SIG-M5 treated with dmso at 0.1 percent for 504 hours (cell line): ENCODE measurements around the gene CDH12.
"Not testable (repeated sequence)": the region's sequence is repeated elsewhere in the genome, so short reads cannot be mapped to it uniquely, and the experiment has no call there.

Experiments
- DNase-seq: peaks from one replicate; lab custom pipeline; 2025; ENCODE audit not compliant: unreplicated experiment; lab: John Stamatoyannopoulos, UW

The CDH12 gene

DNA sequence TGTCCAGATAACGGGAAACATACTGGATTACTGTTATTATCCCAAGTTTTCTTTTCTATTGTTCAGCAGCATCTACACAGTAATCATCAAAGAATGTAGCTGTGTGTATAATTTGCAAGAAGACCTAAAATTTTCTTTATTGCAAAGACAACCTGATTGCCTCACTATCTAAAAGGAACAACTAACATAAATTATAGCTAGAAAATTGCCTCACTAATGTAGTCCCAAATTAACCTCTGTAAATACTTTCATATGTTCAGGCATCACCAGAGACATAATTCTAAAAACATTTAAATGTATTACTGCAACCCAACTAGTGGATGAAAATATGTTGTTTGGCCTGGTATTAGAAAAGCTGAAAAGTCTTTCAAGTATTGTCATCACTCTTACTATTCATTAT, 275.4 kb downstream of the CDH12 start:
- no peak for DNase-seq

DNA sequence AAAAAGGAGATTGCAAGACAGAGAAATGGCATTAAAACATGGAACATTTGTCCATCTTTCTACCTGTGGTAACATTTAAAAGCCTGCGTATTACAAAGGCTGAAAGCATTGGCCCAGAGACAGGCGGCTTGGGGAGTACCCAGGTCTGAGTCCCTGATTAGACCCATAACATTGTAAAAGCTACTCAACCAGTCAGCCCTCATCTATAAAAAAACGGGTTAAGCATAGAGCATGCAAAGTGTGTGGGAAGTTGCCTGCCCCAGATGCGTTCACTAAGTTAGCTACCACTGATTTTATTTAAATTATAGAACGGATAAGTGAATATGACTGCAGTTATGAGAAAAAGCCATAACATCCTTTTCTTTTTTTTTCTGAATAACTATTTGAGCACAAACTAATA, 276.1 kb downstream of the CDH12 start:
- DNase-seq = no peak

DNA sequence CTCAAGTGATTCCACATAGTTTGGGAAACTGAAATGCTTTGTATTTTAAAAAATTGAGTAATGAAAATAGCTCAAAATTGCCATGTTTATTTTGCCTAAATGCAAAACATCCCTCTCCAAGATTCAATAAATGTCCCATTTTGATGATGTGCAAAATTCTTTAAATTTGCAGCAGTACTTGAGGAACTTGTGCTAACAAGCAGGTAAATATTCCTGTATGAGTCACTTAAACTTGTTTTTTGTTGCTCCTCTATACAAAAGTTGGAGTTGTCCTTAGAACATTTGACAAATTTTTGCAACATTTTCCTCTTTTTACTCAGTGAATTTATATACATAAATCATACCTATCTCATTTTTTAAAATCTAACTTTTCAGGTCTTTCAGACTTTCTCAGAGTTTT, 280.2 kb downstream of the CDH12 start:
- DNase-seq = no peak

DNA sequence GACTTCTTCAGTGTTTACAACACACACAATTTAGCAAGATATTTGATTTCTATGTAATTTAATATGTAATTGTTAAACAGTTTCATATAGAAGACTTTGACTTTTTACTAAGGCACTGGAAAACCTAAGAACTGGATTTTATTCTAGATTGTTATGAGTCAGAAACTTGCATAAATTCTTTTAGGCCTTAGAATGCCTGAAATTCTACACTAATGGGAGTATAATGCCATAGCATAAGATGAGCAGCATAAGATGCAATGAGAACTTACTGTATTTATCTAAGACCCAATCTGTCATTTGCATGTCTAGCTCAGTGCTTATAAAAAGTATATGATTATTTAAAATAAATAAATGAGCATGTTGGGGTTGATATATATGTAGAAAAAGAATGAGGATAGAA, 285.2 kb downstream of the CDH12 start:
- no peak for DNase-seq

DNA sequence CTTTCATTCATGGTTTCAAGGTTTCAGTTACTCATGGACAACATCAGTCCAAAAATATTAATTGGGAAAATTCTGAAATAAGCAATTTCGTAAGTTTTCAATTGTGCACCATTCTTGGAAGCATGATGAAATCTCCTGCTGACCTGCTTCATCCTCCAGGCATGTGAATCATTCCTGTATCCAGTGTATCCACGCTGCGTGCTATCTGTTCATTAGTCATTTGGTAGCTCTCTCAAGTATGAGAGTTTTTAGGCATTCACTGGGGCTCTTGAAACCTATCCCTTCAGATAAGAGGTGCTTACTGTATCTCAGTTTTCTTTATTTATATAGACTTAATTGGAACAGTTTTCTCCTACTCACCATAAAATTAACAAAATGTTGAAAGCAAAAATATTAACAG, 293.0 kb downstream of the CDH12 start:
- no peak for DNase-seq

DNA sequence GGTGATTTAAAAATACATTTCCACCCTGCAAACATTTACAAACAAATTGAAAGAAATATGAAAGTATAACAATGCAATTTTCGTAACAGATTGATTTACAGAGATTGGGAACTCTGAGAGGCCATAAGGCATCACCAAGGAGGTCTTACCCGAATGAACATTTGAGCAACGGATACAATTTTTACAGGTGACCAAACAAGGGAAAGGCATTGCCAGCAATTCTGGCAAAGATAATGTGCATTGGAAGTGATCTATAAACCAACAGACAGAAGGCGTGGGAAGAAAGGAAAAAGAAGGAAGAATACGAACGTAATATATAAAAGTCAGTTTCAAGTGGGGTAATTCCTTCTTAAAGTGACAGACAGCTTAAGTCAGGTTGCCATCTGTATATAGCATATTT, 295.9 kb downstream of the CDH12 start:
- DNase-seq = no peak

DNA sequence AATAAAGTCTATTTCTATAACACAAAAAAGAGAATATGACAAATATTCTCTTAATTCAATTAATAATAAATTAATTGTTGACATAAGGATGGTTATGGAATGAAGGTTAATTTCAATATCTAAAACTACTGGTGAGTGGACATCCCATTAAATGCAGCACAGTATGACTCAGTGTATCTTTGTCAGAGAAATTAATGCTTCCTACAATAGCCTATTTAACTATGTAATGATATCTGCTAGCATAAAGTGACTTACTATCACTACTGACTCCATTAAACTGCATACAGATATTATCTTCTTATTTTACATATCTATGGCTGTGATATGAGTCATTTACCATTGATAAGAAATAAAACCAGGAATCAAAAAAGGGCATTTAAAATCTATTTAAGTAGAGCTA, 298.7 kb downstream of the CDH12 start:
- DNase-seq = no peak

DNA sequence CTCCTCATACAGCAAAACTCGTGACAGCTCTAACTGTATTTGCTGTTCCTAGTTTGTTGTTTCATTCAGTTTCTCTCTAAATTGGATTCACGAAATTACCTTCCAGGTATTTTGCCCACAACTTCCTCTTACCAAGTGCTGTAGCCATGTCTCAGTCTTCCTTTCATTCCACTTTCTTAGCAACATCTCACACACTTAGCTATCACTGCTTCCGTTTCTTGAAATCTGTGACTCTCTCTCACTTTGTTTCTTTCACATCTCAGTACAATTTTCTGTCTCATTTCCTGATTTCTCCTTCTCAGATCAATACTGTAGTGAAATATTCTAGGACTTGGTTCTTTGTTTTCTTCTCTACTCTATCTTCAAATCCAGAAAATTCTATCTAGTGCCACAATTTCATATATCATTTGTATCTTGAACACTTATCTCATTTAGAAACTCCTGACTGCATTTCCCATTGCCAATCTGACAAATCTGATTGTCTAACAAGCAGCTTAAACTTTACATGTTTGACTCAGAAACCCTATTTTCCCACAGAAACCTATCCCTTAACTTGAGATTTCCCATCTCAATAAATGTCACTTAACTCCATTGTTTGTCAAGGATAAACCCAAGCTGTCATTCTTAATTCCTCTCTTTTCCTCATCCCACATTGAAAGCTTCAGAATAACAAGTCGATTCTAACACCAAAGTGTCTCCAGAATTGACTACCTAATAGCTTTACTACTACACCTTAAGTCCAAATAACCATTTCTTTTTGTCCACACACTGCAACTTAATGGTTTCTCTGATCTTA, 303.1 kb downstream of the CDH12 start:
- DNase-seq = no peak

DNA sequence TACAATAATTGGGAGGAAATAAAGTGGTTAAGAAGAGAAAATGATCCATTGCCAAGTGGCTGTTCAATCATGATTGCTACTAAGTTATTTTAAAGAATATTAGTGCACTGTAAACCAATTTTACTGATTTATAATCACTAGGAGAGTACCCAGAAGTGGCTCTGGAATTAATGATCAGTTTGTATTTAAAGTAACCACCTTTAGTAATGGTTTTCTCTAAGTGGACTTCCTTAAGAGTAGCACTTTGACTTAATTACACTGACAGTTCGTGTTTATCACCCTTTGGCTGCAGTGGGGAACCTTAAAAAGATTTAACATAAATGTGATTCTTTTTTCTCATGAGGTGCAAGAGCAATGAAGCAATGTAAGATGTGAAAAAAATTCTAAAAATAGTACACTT, 310.8 kb downstream of the CDH12 start:
- no peak for DNase-seq

DNA sequence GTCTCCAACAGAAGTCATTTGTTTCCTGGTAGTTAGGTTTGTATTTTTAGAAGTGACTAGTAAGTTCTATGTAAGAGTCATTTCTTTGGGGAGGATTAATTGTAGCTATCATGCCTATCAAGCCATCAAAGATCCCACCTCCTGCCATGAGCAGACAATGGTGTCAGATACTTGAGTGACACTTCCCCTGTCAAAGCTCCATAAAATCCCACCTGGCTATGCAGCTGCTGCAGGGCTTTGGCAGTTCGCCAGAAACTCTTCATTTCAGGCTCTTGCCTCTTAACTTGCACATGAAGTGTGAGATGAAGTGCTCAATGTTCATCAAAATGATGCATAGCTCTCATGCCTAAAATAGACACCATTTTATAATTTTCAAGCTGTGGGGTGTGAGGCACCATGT, 312.1 kb downstream of the CDH12 start:
- DNase-seq = no peak

DNA sequence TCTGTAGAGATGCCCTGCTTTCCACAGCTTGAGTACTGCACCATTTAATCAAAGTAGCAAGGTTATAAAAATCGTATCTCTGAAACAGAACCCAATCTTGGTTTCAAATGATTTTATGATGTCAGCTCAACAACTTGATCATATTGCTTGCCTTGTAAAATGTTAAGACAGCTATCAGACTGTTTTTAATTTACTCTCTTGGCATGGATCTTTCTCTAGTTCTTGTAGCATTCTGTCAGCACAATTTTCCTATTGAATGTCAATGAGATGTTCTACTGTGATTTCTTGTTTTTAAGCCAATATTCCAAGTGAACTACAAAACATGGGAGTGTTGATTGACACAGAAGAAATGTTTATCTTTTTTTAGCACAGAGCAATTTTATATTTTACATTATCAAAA, 313.4 kb downstream of the CDH12 start:
- no peak for DNase-seq

DNA sequence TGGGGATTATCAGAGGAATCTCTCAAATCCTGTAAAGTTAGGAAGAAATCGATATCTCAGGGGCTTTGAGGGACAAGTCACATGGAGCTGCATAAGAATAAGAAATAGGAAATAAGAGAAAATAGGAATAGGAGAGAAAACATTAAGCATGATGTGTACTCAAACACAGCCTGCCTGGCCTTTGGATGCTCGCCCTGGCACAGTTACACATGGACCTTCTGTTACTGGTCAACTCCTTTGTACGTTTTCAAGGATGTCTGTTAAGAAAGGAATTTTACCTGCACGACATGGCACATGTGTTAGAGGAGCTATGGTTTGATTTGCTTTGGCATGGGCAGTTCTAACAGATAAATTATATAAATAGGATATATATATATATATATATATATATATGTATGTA, 321.2 kb downstream of the CDH12 start:
- DNase-seq = no peak

DNA sequence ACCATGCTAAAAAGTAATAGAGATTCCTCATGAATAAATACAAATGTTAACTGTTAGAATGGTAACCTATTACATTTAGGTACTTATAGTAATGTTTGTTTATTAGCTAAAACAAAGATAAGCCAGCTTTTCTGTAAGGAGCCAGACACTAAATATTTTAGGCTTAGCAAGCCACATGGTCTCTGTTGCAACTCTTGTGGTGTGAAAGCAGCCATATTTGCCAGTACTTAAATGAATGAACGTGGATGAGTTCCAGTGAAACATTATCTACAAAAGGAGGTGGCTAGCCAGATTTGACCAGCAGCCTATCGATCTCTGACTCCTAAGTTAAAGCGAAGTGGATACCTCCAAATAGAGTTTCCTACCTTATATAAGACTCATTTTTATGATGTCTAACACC, 331.6 kb downstream of the CDH12 start:
- DNase-seq = no peak

DNA sequence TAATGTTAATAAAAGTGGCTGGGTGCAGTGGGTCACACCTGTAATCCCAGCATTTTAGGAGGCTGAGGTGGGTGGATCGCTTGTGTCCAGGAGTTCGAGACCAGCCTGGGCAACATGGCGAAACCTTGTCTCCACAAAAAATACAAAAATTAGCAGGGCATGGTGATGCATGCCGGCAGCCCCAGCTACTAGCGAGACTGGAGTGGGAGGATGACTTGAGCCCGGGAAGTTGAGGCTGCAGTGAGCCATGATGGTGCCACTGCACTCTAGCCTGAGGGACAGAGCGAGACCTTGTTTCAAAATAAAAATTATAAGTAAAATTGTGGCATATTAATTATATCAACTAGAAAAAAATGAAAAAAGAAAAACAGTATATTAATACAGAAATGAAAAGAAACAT, 336.6 kb downstream of the CDH12 start:
- not testable (repeated sequence) for DNase-seq

DNA sequence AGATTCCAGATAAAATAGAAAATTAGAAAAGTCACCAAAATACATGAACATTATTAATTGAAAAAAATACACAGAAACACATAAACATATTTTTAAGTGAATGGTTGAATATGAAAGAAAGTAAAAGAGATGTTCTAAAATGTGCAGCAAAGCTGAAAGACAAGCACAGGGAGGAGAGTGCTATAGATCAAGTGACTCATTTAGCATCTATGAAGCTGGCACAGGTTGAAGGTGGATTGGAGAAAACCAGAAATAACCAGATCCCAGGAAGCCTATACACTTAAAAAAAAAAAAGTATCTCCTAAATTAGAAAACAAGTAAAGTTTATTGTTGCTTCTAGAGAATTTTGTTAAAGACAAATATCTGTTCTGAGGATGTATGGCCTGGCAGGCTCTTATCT, 338.9 kb downstream of the CDH12 start:
- no peak for DNase-seq

DNA sequence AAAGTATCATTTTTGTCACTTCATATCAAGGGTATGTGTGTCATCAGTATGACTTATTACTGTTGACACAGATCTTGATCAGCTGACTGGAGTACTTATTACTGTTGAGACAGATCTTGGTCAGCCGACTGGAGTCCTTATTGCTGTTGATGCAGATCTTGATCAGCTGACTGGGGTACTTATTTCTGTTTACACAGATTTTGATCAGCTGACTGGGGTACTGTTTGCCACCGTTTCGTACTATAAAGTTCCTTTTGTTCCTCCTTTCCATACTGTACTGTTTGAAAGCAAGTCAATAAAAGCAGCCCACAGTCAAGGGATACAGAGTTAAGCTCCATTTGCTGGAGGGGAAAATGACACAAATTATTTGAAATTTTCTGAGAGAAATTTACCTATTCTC, 347.3 kb downstream of the CDH12 start:
- no peak for DNase-seq

DNA sequence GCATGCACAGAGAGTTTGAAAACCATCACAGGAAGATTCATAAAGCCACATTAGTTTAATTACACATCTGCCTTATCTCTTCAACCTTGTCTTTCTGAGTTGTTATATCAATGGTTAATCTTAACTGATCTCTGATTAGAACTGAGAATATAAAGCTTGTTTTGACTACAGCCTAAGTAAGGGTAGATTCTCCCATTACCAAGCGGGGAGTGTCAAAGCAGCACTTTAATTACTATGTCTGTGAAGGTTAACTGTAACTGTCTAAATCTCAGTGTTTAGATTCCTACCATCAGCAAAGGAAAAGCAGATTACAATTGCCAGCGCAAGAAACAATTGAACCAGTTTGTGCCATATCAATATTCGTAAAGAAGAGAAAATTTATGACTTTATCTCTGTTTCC, 348.7 kb downstream of the CDH12 start:
- DNase-seq = no peak

DNA sequence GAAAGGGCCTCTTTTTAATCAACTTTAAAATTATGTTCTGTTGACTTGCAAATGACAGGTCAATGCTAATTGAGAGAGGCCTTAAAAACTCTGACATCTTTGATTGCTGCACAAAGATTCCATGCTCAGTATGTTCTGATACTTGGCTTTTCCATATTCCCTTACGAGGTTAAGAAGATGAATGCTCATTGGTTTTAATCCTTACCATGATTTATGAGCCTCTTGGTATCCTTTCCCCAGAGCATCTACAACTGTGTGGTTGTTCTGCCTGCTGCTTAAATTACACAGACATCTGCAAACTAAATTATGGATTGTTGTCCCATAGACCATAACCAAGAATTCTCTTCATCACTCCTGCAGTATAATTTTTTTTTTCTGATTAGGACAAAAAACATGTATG, 352.6 kb downstream of the CDH12 start:
- DNase-seq = no peak

DNA sequence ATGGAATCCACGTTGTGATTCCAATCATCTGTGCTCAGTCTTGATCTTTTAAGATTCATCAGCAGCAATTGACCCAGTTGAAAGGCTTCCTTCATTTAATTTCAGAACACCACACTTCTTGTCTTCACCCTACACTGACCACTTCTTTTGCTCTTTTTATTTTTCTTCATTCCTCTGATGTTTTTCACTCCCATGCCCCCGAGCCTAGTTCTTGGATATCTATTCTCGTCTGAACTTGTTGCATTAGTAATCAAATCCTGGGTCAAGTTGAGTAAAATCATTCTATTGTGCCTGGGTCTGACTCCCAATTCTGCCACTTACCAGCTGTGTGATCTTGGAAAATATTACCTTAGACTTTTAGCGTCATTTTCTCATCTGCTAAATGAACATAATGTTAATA, 356.5 kb downstream of the CDH12 start:
- DNase-seq = no peak

DNA sequence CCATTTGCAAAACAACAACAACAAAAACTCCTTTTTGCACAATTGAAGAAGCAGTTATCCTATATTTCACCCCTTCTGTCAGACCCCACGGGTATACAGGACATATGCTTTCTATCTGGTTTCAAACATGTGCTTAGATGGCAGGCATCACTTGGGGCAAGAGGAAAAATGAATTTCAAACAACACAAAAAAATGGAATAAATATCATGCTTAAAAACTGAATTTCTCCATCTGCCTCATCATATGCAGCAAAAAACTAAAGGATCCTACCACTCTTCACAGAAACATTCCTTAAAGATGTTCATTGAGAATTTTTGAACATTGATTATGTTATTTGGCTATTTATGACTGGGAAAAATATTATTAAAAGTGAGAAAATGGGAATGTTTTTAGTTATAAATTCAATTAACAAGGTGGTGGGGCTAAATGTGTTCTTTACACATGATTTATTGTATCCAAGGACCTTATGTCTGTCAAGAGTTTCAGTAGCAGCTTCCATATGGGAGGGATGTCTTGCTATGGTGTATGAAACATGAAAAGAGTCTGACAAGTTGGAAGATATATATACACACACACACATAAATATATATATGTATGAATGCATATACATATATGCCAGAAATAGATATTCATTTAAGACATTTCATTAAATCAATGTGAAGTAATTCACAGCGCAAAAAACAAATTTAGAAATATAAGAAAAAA, 358.0 kb downstream of the CDH12 start:
- no peak for DNase-seq

DNA sequence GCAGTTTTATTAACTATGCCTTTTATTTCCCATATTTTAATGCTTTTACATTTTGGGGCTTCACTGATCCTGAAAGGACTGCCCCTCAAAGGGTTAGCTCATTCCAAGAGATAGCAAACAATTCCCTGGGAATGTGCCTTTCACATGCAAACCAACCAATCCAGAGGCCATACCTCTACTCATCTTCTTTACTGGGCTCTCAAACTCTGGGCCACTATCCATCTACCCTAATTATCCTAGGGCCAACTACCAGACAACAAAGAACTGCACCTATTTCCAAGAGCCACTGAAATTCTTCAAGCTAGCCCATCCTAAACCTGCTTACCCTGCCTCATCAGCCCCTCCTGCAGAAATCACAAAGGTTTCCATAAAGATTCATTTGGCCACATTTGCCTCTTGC, 364.7 kb downstream of the CDH12 start:
- no peak for DNase-seq

DNA sequence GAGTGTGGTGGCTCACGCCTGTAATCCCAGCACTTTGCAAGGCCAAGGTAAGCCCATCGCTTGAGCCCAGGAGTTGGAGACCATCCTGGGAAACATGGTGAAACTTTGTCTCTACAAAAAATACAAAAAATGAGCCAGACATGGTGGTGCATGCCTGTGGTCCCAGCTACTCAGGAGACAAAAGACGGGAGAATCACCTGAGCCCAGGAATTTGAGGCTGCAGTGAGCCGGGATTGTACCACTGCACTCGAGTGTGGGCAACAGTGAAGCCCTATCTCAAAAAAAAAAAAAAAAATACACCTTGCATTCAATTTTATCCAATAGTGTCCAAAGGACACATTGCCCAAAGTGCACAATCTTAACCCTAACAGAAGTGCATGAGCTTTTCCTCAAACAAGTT, 372.8 kb downstream of the CDH12 start:
- DNase-seq = no peak

DNA sequence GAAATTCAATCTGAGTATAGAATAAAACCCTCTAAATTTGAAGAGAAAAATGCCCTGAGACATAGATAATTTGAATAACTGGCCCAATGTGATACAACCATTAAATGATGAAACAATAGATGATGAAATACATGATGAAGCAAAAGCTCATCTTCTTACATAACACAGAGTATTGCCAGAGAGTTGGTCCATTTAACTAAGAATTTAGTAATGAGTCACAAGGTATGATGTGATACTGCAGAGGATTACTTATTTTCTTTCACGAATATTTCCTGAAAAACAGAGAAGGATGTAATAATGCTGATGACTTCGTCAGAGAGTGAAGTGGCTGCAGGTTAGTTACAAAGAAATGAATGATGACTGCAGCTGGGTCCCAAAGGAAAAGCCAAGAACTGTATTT, 379.3 kb downstream of the CDH12 start:
- DNase-seq = peak; percentile 52
